Panc1 (cell line): ENCODE measurements around the gene FKBP2. TPM values are rescaled to one million over a fixed set of nuclear protein-coding genes. Genes with fewer than 3 reads are reported as not detected.

Source experiments
- ATAC-seq: fragments of 200-7000 bp; cut with Tn5 transposase; 2 replicates; pipeline ENCODE4 v1.9.1; 2020; ENCODE audit warnings: mild to moderate bottlenecking, moderate library complexity
- BruUV-seq: library from RNA; stranded (reverse); fragments of 400-500 nt; replicated peaks from 2 replicates; lab custom pipeline; 2021; lab: Mats Ljungman, UMichigan
- CTCF ChIA-PET: fragments of 300-600 bp; sonication (Branson Sonifier 250); formaldehyde crosslinking; loops from one replicate; lab custom pipeline; 2022; ENCODE audit warnings: antibody characterized with exemption; lab: Charles Lee
- POLR2A ChIA-PET: fragments of 300-600 bp; sonication (Branson Sonifier 250); formaldehyde crosslinking; loops from one replicate; lab custom pipeline; 2022; ENCODE audit warnings: antibody characterized with exemption; lab: Charles Lee
- DNase-seq: peaks from one replicate; pipeline ENCODE4 v3.0.0-alpha.2; 2010; ENCODE audit warnings: low read depth, low spot score
- H3K27ac ChIP-seq: 2 replicates; pipeline ENCODE4 v1.5.1; 2011; ENCODE audit warnings: mild to moderate bottlenecking, low read length, inconsistent platforms
- H3K27me3 ChIP-seq: fragments of 200-500 bp; sonication (Bioruptor generic); 2 replicates; pipeline ENCODE4 v1.6.0; 2014; ENCODE audit warnings: low read length, inconsistent platforms; ENCODE audit not compliant: control insufficient read depth, insufficient read depth
- H3K36me3 ChIP-seq: fragments of 200-500 bp; sonication (Bioruptor generic); 2 replicates; pipeline ENCODE4 v1.5.1; 2014; ENCODE audit warnings: inconsistent platforms, mild to moderate bottlenecking, low read length, moderate library complexity; ENCODE audit not compliant: control insufficient read depth, insufficient read depth
- H3K4me1 ChIP-seq: 2 replicates; pipeline ENCODE4 v1.5.1; 2011; ENCODE audit warnings: inconsistent platforms, mild to moderate bottlenecking, low read length, moderate library complexity; ENCODE audit not compliant: control insufficient read depth, insufficient read depth
- H3K4me3 ChIP-seq, 2 experiments: 2 replicates each; pipeline ENCODE4 v1.5.1; 2011 to 2012; ENCODE audit warnings: low read depth in 2 of 2, low read length in 2 of 2, mild to moderate bottlenecking in 2 of 2, inconsistent platforms in 1 of 2, moderate library complexity in 1 of 2
- H3K9me3 ChIP-seq: fragments of 200-500 bp; sonication (Bioruptor generic); 2 replicates; pipeline ENCODE4 v1.5.1; 2014; ENCODE audit warnings: low read depth, mild to moderate bottlenecking, inconsistent platforms, low read length, moderate library complexity; ENCODE audit not compliant: control insufficient read depth, insufficient read depth
- CTCF ChIP-seq: fragments of 450-650 bp; IDR thresholded peaks from 2 replicates; pipeline ENCODE4 v1.5.1; 2017; ENCODE audit warnings: mild to moderate bottlenecking
- POLR2AphosphoS5 ChIP-seq: IDR thresholded peaks from 2 replicates; pipeline ENCODE4 v1.6.1; 2012; ENCODE audit warnings: mild to moderate bottlenecking, low read depth, low read length, moderate library complexity
- REST ChIP-seq, 2 experiments: IDR thresholded peaks; 2 replicates each; pipeline ENCODE4 v1.6.1; 2011 to 2012; ENCODE audit warnings: low read depth in 2 of 2, control low read depth in 1 of 2, low read length in 1 of 2, mild to moderate bottlenecking in 1 of 2, moderate library complexity in 1 of 2; ENCODE audit not compliant: insufficient read depth in 1 of 2
- SIN3A ChIP-seq: IDR thresholded peaks from 2 replicates; pipeline ENCODE4 v1.6.1; 2012; ENCODE audit warnings: low read depth, mild to moderate bottlenecking, low read length, moderate library complexity, borderline replicate concordance; ENCODE audit not compliant: insufficient read depth
- TCF7L2 ChIP-seq: IDR thresholded peaks from 2 replicates; pipeline ENCODE4 v1.6.1; 2011; ENCODE audit warnings: mild to moderate bottlenecking, low read depth, low read length, inconsistent platforms
- in situ Hi-C: cut with HindIII; loops from 2 replicates; pipeline ENCODE4 v1.10.0; 2016; ENCODE audit warnings: low sequenced_read_pairs, low pct_unique_long_range_greater_than_20kb
- intact Hi-C: fragments of 100-400 bp; cut with micrococcal nuclease; formaldehyde crosslinking; loops from one replicate; pipeline ENCODE4 v1.10.0; 2022; ENCODE audit not compliant: unreplicated experiment
- total RNA-seq: library from RNA; stranded (reverse); gene quantifications from one replicate; pipeline ENCODE4 v1.2.1, GENCODE V29; 2021; ENCODE audit not compliant: unreplicated experiment

Gene FKBP2
- total RNA-seq, 1 experiment from 2014 or later = 71.8 TPM

GRCh38 chr11:64227405-64227956, 13.4 kb upstream of the FKBP2 start:
- TF ChIP-seq REST (IDR thresholded peaks at IDR 0.05; ENCODE audit: insufficient read depth in 1 of 2, low read depth in 2 of 2, low read length in 1 of 2) (no peak), SIN3A (no peak), TCF7L2 (no peak), CTCF (no peak), POLR2AphosphoS5 (no peak)
- Histone ChIP-seq H3K27ac (peak overlapping the region; percentile 90), H3K36me3 (peaks cover 2% of the 10 kb centered on the region), H3K27me3 (no peaks in the 10 kb centered on the region), H3K9me3 (no peaks in the 10 kb centered on the region), H3K4me3 (peak overlapping the region; percentile 76 to 86), H3K4me1 (peaks cover 32% of the 10 kb centered on the region)
- no peak for DNase-seq
- ATAC-seq = no peak
- CTCF ChIA-PET = interaction anchor here (0.6 kb wide), 1 partner anchor 23 kb away, joined by 5 read pairs; no protein-coding TSS in a partner anchor
- POLR2A ChIA-PET = interaction anchor here (0.6 to 0.8 kb wide), 2 partner anchors 14 to 47 kb away, joined by 4 to 9 read pairs; no protein-coding TSS in a partner anchor
- intact Hi-C loops (no loop called here), in situ Hi-C loops (no loop called here)
- BruUV-seq = no TSS peak

GRCh38 chr11:64229090-64229743, 11.7 kb upstream of the FKBP2 start:
- intact Hi-C loops (no loop called here), in situ Hi-C loops (no loop called here)
- CTCF ChIA-PET = no interaction called here
- ATAC-seq = no peak
- POLR2A ChIA-PET = interaction anchor here (0.5 to 1.0 kb wide), 3 partner anchors 12 to 436 kb away, joined by 3 to 8 read pairs (median 4); no protein-coding TSS in a partner anchor
- Histone ChIP-seq H3K4me1 (peaks cover 46% of the 10 kb centered on the region), H3K9me3 (no peaks in the 10 kb centered on the region), H3K4me3 (peak overlapping the region in 1 of 2 experiments; percentile 79; a peak in 2 of 4 replicates), H3K27ac (peak overlapping the region; percentile 87), H3K36me3 (peaks cover 2% of the 10 kb centered on the region; the same call in 1 of the 2 replicates), H3K27me3 (no peaks in the 10 kb centered on the region)
- TF ChIP-seq SIN3A (no peak), TCF7L2 (no peak), POLR2AphosphoS5 (no peak), REST (IDR thresholded peaks at IDR 0.05; ENCODE audit: insufficient read depth in 1 of 2, low read depth in 2 of 2, low read length in 1 of 2) (no peak), CTCF (no peak)
- TSS peak; percentile 70 for BruUV-seq
- DNase-seq = no peak
